HEK293T (cell line): Measurements from ENCODE around the gene KRT8.

ENCODE experiments used
- CTCF ChIA-PET: fragments of 350-600 bp; formaldehyde crosslinking; extraction: SDS; loops from one replicate; lab custom pipeline; 2021; ENCODE audit warnings: antibody characterized with exemption, inconsistent platforms; lab: Yijun Ruan, JAX
- POLR2A ChIA-PET: fragments of 350-600 bp; formaldehyde crosslinking; extraction: SDS; loops from one replicate; lab custom pipeline; 2020; ENCODE audit warnings: antibody characterized with exemption, inconsistent platforms; lab: Yijun Ruan, JAX
- DNase-seq: peaks from one replicate; pipeline ENCODE4 v3.0.0; 2012; ENCODE audit warnings: mixed read lengths; ENCODE audit errors: extremely low spot score
- ARNT ChIP-seq: fragments of 450-650 bp; IDR thresholded peaks from 2 replicates; pipeline ENCODE4 v1.6.1; 2017; ENCODE audit warnings: mild to moderate bottlenecking
- BHLHE40 ChIP-seq: fragments of 450-650 bp; IDR thresholded peaks from 2 replicates; pipeline ENCODE4 v1.6.1; 2016; ENCODE audit warnings: mild to moderate bottlenecking, moderate library complexity, borderline replicate concordance
- CTBP1 ChIP-seq: fragments of 450-650 bp; IDR thresholded peaks from 2 replicates; pipeline ENCODE4 v1.6.1; 2016; ENCODE audit warnings: borderline replicate concordance
- ELF4 ChIP-seq: fragments of 450-650 bp; IDR thresholded peaks from 2 replicates; pipeline ENCODE4 v1.6.1; 2017; ENCODE audit warnings: antibody characterized with exemption
- FOXA1 ChIP-seq: fragments of 450-650 bp; IDR thresholded peaks from 2 replicates; pipeline ENCODE4 v1.6.1; 2016; ENCODE audit warnings: mild to moderate bottlenecking
- FOXK2 ChIP-seq: fragments of 450-650 bp; IDR thresholded peaks from 2 replicates; pipeline ENCODE4 v1.6.1; 2016; ENCODE audit warnings: mild to moderate bottlenecking
- FOXM1 ChIP-seq: fragments of 450-650 bp; IDR thresholded peaks from 2 replicates; pipeline ENCODE4 v1.6.1; 2017; ENCODE audit warnings: mild to moderate bottlenecking, borderline replicate concordance
- HDGF ChIP-seq: fragments of 450-650 bp; IDR thresholded peaks from 2 replicates; pipeline ENCODE4 v1.6.1; 2017; ENCODE audit warnings: antibody characterized with exemption, borderline replicate concordance
- L3MBTL2 ChIP-seq: fragments of 450-650 bp; conservative IDR thresholded peaks from 2 replicates; pipeline ENCODE4 v1.6.1; 2016; ENCODE audit warnings: mild to moderate bottlenecking
- LEF1 ChIP-seq: fragments of 450-650 bp; IDR thresholded peaks from 2 replicates; pipeline ENCODE4 v1.6.1; 2017; ENCODE audit warnings: mild to moderate bottlenecking, borderline replicate concordance
- NFRKB ChIP-seq: fragments of 450-650 bp; IDR thresholded peaks from 2 replicates; pipeline ENCODE4 v1.6.1; 2016; ENCODE audit warnings: mild to moderate bottlenecking, moderate library complexity
- SP1 ChIP-seq: fragments of 450-650 bp; IDR thresholded peaks from 2 replicates; pipeline ENCODE4 v1.6.1; 2017
- SUZ12 ChIP-seq: fragments of 450-650 bp; IDR thresholded peaks from 2 replicates; pipeline ENCODE4 v1.6.1; 2016; ENCODE audit warnings: mild to moderate bottlenecking
- TARDBP ChIP-seq: fragments of 450-650 bp; IDR thresholded peaks from 2 replicates; pipeline ENCODE4 v1.6.1; 2016
- ZNF384 ChIP-seq: fragments of 450-650 bp; IDR thresholded peaks from 2 replicates; pipeline ENCODE4 v1.6.1; 2016
- TF ChIP-seq, protein P1 (sequence below): fragments of 450-650 bp; IDR thresholded peaks from 2 replicates; pipeline ENCODE4 v1.6.1; 2016

Gene KRT8

GRCh38 chr12:52879394-52880351, 25.2 kb downstream of the KRT8 start:
- ChIA-PET POLR2A (interaction anchor here (0.8 to 1.5 kb wide), 2 partner anchors 101 to 507 kb away, joined by 3 to 6 read pairs; no protein-coding TSS in a partner anchor), CTCF (interaction anchor here (0.5 to 7.7 kb wide), 42 partner anchors 9 to 732 kb away, joined by 3 to 231 read pairs (median 4); partner anchors contain the start of genes KRT4, KRT5 and KRT84)
- TF ChIP-seq SUZ12 (no peak), L3MBTL2 (peak; percentile 42; the same call in 1 of the 2 replicates)
- DNase-seq, result peak; percentile 85

DNA sequence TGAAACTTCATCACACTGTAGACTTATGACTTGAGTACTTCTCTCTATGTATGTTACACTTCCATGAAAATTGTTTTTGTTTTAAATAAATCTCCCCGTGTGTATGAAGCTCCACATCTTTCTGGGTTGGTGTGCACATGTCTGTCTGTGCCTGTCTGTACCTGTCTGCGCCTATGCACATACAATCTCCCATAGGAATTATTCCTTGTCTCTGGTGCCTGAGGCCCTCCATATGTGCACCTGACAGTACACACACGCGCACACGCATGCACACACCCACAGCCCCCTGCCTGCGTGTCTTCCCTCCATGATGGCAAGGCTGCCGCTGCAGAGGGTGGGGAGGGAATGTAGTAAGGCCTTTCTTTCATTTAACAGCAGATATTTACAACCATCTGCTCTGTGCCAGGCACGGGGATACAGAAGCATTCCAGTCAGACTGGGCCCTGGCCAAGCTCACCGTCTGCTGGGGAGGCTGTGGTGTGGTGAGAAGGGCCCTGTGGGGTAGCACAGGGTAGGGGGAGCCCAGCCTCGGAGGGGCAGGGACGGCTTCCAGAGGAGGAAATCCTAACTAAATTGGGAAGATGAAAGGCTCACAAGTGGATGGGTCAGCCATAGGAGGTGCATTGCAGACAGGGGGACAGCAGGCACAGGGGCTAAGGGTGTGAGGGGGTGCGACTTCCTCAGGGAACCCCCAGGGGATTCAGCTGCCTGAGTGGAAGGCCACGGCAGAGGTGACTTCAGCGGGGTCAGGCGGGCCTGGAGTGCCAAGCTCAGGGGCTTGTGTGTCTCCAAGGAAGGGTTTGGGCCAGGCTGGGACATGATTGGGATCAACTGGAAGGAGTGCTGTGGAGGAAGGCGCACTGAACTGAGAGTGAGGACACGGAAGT, 26.1 kb downstream of the KRT8 start:
- TF ChIP-seq FOXK2 (no peak), L3MBTL2 (no peak), ZNF384 (no peak), NFRKB (no peak), FOXA1 (no peak), ELF4 (no peak), ARNT (no peak), SUZ12 (no peak), BHLHE40 (no peak), SP1 (no peak), HDGF (no peak)
- TF ChIP-seq, protein P1, sequence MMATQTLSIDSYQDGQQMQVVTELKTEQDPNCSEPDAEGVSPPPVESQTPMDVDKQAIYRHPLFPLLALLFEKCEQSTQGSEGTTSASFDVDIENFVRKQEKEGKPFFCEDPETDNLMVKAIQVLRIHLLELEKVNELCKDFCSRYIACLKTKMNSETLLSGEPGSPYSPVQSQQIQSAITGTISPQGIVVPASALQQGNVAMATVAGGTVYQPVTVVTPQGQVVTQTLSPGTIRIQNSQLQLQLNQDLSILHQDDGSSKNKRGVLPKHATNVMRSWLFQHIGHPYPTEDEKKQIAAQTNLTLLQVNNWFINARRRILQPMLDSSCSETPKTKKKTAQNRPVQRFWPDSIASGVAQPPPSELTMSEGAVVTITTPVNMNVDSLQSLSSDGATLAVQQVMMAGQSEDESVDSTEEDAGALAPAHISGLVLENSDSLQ, result no peak
- CTCF ChIA-PET, result interaction anchor here (0.6 to 7.7 kb wide), 34 partner anchors 8 to 731 kb away, joined by 3 to 231 read pairs (median 4); partner anchors contain the start of genes KRT4 and KRT84
- no peak for DNase-seq
- POLR2A ChIA-PET, result interaction anchor here (1.5 to 1.8 kb wide), 3 partner anchors 13 to 506 kb away, joined by 3 to 6 read pairs (median 4); no protein-coding TSS in a partner anchor

DNA sequence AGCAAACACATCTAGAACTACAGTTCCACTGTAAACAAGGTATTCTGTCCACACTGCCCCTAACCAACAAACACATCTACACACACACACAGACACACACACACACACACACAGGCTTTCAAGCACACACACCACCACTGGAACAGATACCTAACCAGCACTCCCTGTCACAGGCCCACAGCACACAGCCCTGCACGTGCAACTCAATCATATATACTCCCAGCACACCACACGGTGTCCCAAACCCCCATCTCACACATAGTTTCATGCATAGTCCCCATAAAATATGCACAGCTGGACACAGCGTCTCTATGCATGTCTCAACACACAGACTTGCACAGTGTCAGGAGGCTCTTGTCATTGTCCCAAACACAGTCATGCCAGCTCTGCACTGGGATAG, 27.6 kb downstream of the KRT8 start:
- ChIA-PET POLR2A (interaction anchor here (1.6 to 1.8 kb wide), 2 partner anchors 129 to 505 kb away, joined by 4 to 7 read pairs; partner anchors contain the start of gene EIF4B), CTCF (interaction anchor here (0.6 to 1.7 kb wide), 4 partner anchors 103 to 810 kb away, joined by 3 to 8 read pairs (median 4); no protein-coding TSS in a partner anchor)
- DNase-seq, result no peak
- TF ChIP-seq SP1 (no peak), ARNT (no peak), ELF4 (no peak), BHLHE40 (no peak), NFRKB (no peak), TARDBP (no peak), CTBP1 (no peak), FOXK2 (no peak), HDGF (no peak), LEF1 (no peak), FOXM1 (no peak)
- TF ChIP-seq, protein P1, result no peak

- TF ChIP-seq HDGF (no peak), FOXA1 (no peak), L3MBTL2 (no peak), ELF4 (no peak), FOXK2 (no peak), SP1 (no peak), SUZ12 (no peak), ZNF384 (no peak), ARNT (no peak), LEF1 (no peak)
- DNase-seq, result no peak
- ChIA-PET CTCF (interaction anchor here (0.6 kb wide), 1 partner anchor 9 kb away, joined by 3 read pairs; no protein-coding TSS in a partner anchor), POLR2A (no interaction called here)
Observed at GRCh38 chr12:52876372-52876771, 28.5 kb downstream of the KRT8 start.

DNA sequence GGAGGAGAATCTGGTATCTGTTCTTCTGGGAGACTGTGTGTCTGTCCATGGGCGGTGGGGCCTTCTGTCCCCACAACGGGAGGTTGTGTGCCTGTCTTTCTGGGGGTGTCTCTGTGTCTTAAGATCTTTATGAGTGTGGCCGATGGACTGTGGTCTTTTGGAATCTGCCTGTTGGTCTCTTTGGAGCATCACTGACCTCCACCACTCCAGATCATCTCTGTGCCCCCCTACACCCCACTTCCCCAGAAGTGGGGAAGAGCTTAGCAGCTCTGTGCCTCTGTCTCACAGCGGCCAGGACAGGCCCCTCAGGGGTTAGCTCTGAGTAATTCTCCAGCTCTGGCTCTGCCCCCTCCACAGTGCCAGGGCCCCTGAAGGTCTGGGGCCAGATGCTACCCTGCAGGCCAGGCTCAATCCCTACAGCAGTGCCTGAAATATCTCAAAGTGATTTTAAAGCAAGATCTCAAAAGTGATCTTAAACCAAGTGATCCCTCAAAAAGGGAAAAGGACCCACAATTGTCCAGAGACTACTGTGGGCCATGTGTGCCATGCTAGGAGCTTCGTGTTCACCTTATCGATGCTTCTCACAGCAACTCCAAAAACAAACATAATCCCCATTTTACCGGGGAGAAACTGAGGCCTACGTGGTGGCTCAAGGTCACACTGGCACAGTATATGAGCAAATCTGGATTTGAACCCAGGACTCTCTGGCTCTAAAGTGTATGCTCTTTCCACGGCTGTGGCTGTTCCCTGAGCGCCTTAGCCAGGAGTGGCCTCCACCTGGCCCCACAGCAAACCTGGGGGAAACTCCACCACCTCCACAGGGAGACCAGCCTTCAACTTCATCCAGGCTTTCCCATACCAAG, 30.1 kb downstream of the KRT8 start:
- DNase-seq, result no peak
- ChIA-PET CTCF (interaction anchor here (0.8 to 1.6 kb wide), 3 partner anchors 9 to 502 kb away, joined by 3 to 7 read pairs (median 4); no protein-coding TSS in a partner anchor), POLR2A (interaction anchor here (1.0 kb wide), 1 partner anchor 131 kb away, joined by 5 read pairs; the partner anchor contains the start of gene EIF4B)
- TF ChIP-seq L3MBTL2 (no peak), NFRKB (no peak), ELF4 (no peak), BHLHE40 (no peak), ARNT (no peak), SUZ12 (no peak), ZNF384 (no peak)
- TF ChIP-seq, protein P1, result no peak
